ENCODE results near the gene ZC3H12D.

Gene ZC3H12D

DNA sequence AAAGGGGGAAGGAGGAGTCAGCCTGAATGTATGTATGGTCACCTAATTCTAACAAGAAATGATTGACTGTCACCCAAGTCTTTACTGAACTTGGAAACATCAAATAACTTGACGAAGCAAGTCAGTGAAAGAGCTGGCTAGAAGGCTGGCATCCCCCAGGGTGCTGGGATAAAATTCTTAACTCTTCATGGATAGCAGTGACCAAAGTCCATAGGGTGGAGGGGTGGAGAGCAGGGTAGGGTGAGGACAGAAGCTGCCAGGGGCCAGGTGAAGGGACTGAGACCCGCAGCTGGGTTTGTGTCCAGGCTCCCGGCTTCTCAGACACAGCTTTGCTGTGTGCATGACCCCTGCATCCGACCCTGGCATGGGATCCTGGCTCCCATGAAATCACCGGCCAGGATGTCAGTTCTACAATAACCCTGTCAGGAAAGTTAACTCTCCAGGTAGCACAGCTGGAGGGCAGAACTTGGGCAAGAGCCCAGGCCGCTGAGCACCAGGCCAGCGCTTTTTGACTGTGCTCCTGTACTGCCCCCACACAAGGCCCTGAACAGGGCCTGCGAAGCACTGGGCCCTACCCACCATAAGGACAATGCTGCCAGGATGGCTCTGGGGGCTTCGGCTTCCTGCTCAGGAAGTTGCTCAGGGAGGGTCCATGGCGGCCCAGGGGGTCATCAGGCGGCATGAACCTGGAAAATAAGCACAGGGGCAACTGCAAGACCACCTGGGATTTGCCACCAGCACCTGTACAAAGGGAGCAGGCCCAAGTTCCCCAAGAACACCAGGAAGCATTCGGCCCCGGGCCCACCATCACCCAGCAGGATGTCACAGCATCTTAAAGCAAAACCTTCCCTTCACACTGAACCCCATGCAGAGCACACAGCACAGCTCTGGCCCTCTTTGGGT lies 32.5 kb downstream of the ZC3H12D start:
- DNase-seq (ENCODE audit: low read depth), result no peak
- no peak overlapping the region for H3K4me3 ChIP-seq (ENCODE audit: low read depth, low read length)
- TF ChIP-seq, protein P1, sequence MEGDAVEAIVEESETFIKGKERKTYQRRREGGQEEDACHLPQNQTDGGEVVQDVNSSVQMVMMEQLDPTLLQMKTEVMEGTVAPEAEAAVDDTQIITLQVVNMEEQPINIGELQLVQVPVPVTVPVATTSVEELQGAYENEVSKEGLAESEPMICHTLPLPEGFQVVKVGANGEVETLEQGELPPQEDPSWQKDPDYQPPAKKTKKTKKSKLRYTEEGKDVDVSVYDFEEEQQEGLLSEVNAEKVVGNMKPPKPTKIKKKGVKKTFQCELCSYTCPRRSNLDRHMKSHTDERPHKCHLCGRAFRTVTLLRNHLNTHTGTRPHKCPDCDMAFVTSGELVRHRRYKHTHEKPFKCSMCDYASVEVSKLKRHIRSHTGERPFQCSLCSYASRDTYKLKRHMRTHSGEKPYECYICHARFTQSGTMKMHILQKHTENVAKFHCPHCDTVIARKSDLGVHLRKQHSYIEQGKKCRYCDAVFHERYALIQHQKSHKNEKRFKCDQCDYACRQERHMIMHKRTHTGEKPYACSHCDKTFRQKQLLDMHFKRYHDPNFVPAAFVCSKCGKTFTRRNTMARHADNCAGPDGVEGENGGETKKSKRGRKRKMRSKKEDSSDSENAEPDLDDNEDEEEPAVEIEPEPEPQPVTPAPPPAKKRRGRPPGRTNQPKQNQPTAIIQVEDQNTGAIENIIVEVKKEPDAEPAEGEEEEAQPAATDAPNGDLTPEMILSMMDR (IDR thresholded peaks at IDR 0.05; ENCODE audit: control insufficient read depth, extremely low read depth, insufficient read depth), result no peak

- no peak for DNase-seq (ENCODE audit: low read depth)
- TF ChIP-seq, protein P1 (IDR thresholded peaks at IDR 0.05; ENCODE audit: control insufficient read depth, extremely low read depth, insufficient read depth), result no peak
- no peak overlapping the region for H3K4me3 ChIP-seq (ENCODE audit: low read depth, low read length)
These were observed 33.3 kb downstream of the ZC3H12D start for GRCh38 chr6:149451376-149452036.

- DNase-seq (ENCODE audit: low read depth), result no peak
These were observed 34.0 kb downstream of the ZC3H12D start for GRCh38 chr6:149450679-149451375.

DNA sequence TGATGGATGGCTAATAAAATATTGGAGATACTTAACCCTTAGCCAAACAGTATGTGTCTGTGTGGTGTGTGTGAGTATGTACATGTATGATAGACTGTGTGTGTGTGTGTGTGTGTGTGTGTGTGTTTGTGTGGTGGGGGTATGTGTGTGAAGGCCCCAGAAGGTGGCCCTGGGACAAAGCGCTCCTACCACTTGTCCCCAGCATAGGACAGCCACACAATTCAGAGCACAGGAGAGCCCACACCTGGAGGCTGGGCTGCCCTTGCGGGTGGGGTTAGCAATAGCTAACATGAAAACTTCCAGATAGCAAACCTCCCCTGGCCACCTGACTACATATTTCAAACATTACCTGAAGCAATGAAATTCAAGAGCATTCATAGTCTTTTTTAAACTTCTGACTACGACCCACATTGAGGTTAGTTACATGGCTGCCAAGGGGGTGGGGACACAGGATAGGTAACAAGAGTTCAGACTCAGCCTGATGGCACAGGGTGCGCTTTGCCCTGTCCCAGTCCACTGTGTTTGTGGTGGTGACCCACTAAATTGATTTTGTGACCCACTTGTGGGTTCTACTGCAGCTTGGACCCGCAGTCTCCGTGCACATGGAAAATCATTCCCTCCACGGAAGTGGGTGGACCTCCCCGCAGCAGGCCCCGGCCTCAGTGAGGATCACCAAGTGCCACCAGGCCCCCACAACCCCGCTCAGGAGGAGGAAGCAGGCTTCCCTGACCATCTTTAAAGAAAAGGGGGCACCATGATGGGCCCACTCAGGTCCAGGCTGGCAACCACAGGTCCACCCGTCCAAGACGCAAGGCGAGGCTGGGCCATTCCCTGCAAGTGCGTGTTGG lies 34.8 kb downstream of the ZC3H12D start:
- DNase-seq (ENCODE audit: low read depth), result no peak
- no peak overlapping the region for H3K4me3 ChIP-seq (ENCODE audit: low read depth, low read length)
- TF ChIP-seq, protein P1 (IDR thresholded peaks at IDR 0.05; ENCODE audit: control insufficient read depth, extremely low read depth, insufficient read depth), result no peak

More at GRCh38 chr6:149450679-149451375, 34.0 kb downstream of the ZC3H12D start:
- no peak overlapping the region for H3K4me3 ChIP-seq (ENCODE audit: low read depth, low read length)
- TF ChIP-seq, protein P1 (IDR thresholded peaks at IDR 0.05; ENCODE audit: control insufficient read depth, extremely low read depth, insufficient read depth), result no peak

GRCh38 chr6:149448821-149449453 lies 35.9 kb downstream of the ZC3H12D start:
- no peak overlapping the region for H3K4me3 ChIP-seq (ENCODE audit: low read depth, low read length)
- TF ChIP-seq, protein P1 (IDR thresholded peaks at IDR 0.05; ENCODE audit: control insufficient read depth, extremely low read depth, insufficient read depth), result no peak
- DNase-seq (ENCODE audit: low read depth), result no peak

All from LNCaP clone FGC (cell line).